Hematopoietic multipotent progenitor cell (in vitro differentiated cells): ENCODE results near the gene NFIX. TPM values are rescaled to one million over a fixed set of nuclear protein-coding genes. Genes with fewer than 3 reads are reported as not detected.
"Not testable (repeated sequence)": the region's sequence is repeated elsewhere in the genome, so short reads cannot be mapped to it uniquely, and the experiment has no call there.

ENCODE experiments used
- DNase-seq, 3 donors: peaks; one replicate each; pipeline ENCODE4 v3.0.0-alpha.2; 2011 to 2015; ENCODE audit warnings: low read depth in 2 of 3, low spot score in 2 of 3
- total RNA-seq: library from RNA; depleted of rRNA; stranded (reverse); fragments of >200 nt; gene quantifications from one replicate; pipeline ENCODE4 v1.2.3, GENCODE V29; 2012

Gene NFIX
- total RNA-seq, 1 donor = 23.4 TPM

- not testable (repeated sequence) for DNase-seq
Observed at GRCh38 chr19:12957389-12957952, 37.8 kb upstream of the NFIX start.

- DNase-seq = no peak
Observed at GRCh38 chr19:12959481-12959880, 35.8 kb upstream of the NFIX start.

GRCh38 chr19:12965017-12965811, 30.1 kb upstream of the NFIX start:
- DNase-seq = peak in 2 of 3 donors; percentile 76 to 89

- no peak for DNase-seq
Observed at GRCh38 chr19:12965812-12966135, 29.5 kb upstream of the NFIX start.

- no peak for DNase-seq
Observed at GRCh38 chr19:12967907-12968306, 27.4 kb upstream of the NFIX start.

- no peak for DNase-seq
Observed at GRCh38 chr19:12969292-12969988, 25.8 kb upstream of the NFIX start, which contains the start of gene DAND5. Gene DAND5 (plus strand): TSS chr19:12969576. CDS start chr19:12969661, 85 bp downstream.

- no peak for DNase-seq
Observed at GRCh38 chr19:12970070-12970820, 25.0 kb upstream of the NFIX start.

GRCh38 chr19:12973236-12973635, 22.0 kb upstream of the NFIX start:
- DNase-seq = no peak

GRCh38 chr19:12974301-12975220, 20.7 kb upstream of the NFIX start:
- DNase-seq = no peak

- no peak for DNase-seq
Observed at GRCh38 chr19:12975221-12975741, 20.0 kb upstream of the NFIX start.

- DNase-seq = not testable (repeated sequence)
Observed at GRCh38 chr19:12976109-12976508, 19.2 kb upstream of the NFIX start.

GRCh38 chr19:12979974-12980373, 15.3 kb upstream of the NFIX start:
- DNase-seq = no peak

- DNase-seq = no peak
Observed at GRCh38 chr19:12982648-12983047, 12.6 kb upstream of the NFIX start.

- DNase-seq = no peak
Observed at GRCh38 chr19:12983091-12983490, 12.2 kb upstream of the NFIX start.

- DNase-seq = peak; percentile 80 to 88 (median 84)
Observed at GRCh38 chr19:12983542-12984142, 11.6 kb upstream of the NFIX start.

- no peak for DNase-seq
Observed at GRCh38 chr19:12984143-12984627, 11.1 kb upstream of the NFIX start.

- no peak for DNase-seq
Observed at GRCh38 chr19:12984683-12985048, 10.6 kb upstream of the NFIX start.

- no peak for DNase-seq
Observed at GRCh38 chr19:12985049-12985776, 10.1 kb upstream of the NFIX start.

GRCh38 chr19:12986726-12987125, 8.5 kb upstream of the NFIX start:
- no peak for DNase-seq
